Measurements from ENCODE around the gene ZMIZ2.
A peak's percentile ranks its signal among the peaks of the same experiment; 100 is the strongest.
"Not testable (repeated sequence)": the region's sequence is repeated elsewhere in the genome, so short reads cannot be mapped to it uniquely, and the experiment has no call there.

Gene ZMIZ2

GRCh38 chr7:44748045-44748947 is at the start of gene ZMIZ2:
ZMIZ2 (plus strand) TSS chr7:44748847; CDS start chr7:44756250, 7,403 bp downstream.
- peak within 1 kb of the TSS; percentile 91 for H3K27ac ChIP-seq
- peak within 1 kb of the TSS; percentile 76 for H3K4me3 ChIP-seq (ENCODE audit: low read depth, low read length)
- DNase-seq, result peak; percentile 75
- H3K36me3 ChIP-seq (replicated peaks), result no peaks in the 10 kb centered on the region
- H3K27me3 ChIP-seq (replicated peaks), result no peaks in the 10 kb centered on the region
- no peak for TF ChIP-seq CTCF (IDR thresholded peaks at IDR 0.05; ENCODE audit: low read depth, low read length, missing control alignments)
- in situ Hi-C loops (cut with HindIII; ENCODE audit: low pct_ligation_motif_present, low sequenced_read_pairs), result no loop called here

DNA sequence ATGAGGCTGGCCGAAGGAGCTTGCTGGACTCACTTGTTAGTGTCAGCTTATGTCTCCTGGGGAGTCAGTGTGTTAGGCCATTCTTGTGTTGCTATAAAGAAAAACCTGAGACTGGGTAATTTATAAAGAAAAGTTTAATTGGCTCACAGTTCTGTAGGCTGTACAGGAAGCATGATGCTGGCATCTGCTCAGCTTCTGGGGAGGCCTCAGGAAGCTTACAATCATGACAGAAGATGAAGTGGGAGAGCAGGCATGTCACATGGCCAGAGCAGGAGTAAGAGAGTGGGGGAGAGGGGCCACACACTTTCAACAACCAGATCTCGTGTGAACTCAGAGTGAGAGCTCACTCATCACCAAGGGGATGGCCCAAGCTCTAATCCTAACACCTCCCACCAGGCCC is 49.0 kb upstream of the ZMIZ2 start:
- H3K36me3 ChIP-seq (replicated peaks), result peaks cover 56% of the 10 kb centered on the region
- DNase-seq; H3K27me3 ChIP-seq (replicated peaks); in situ Hi-C loops (cut with HindIII; ENCODE audit: low pct_ligation_motif_present, low sequenced_read_pairs); H3K4me3 ChIP-seq (ENCODE audit: low read depth, low read length); H3K27ac ChIP-seq: not testable (repeated sequence)

- no peak for DNase-seq
- in situ Hi-C loops (cut with HindIII; ENCODE audit: low pct_ligation_motif_present, low sequenced_read_pairs), result no loop called here
- no peak overlapping the region for H3K27ac ChIP-seq
- no peak for TF ChIP-seq CTCF (IDR thresholded peaks at IDR 0.05; ENCODE audit: low read depth, low read length, missing control alignments)
- no peaks in the 10 kb centered on the region for H3K27me3 ChIP-seq (replicated peaks)
- H3K36me3 ChIP-seq (replicated peaks), result peaks cover 54% of the 10 kb centered on the region
- no peak overlapping the region for H3K4me3 ChIP-seq (ENCODE audit: low read depth, low read length)
Measured at GRCh38 chr7:44700322-44700721, 48.3 kb upstream of the ZMIZ2 start.

DNA sequence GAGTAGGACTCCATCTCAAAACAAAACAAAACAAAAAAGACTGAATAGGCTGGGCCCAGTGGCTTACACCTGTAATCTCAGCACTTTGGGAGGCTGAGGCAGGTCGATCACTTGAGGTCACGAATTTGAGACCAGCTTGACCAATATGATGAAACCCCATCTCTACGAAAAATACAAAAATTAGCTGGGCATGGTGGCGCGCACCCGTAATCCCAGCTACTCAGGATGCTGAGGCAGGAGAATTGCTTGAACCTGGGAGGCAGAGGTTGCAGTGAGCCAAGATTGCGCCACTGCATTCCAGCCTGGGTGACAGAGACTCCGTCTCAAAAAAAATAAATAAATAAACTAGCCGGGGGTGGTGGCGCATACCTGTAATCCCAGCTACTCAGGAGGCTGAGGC is 45.3 kb upstream of the ZMIZ2 start:
- H3K27me3 ChIP-seq (replicated peaks); in situ Hi-C loops (cut with HindIII; ENCODE audit: low pct_ligation_motif_present, low sequenced_read_pairs); H3K4me3 ChIP-seq (ENCODE audit: low read depth, low read length); H3K27ac ChIP-seq; DNase-seq: not testable (repeated sequence)
- H3K36me3 ChIP-seq (replicated peaks), result peaks cover 39% of the 10 kb centered on the region

DNA sequence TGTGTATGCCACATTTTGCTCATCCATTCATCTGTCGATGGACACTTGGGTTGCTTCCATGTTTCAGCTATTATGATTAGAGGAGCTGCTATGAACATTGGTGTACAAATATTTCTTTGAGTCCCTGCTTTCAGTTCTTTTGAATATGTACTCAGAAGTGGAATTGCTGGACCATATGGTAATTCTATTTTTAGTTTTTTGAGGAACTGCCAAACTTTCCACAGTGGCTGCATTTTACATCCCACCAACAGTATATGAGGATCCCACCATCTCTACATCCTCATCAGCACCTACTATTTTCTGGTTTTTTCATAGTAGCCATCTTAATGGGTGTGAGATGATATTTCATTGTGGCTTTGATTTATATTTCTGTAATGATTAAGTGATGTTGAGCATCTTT is 44.7 kb upstream of the ZMIZ2 start:
- no peak for TF ChIP-seq CTCF (IDR thresholded peaks at IDR 0.05; ENCODE audit: low read depth, low read length, missing control alignments)
- in situ Hi-C loops (cut with HindIII; ENCODE audit: low pct_ligation_motif_present, low sequenced_read_pairs), result no loop called here
- no peak overlapping the region for H3K4me3 ChIP-seq (ENCODE audit: low read depth, low read length)
- DNase-seq, result no peak
- no peaks in the 10 kb centered on the region for H3K27me3 ChIP-seq (replicated peaks)
- no peak overlapping the region for H3K27ac ChIP-seq
- H3K36me3 ChIP-seq (replicated peaks), result peaks cover 37% of the 10 kb centered on the region

GRCh38 chr7:44705434-44705833 is 43.2 kb upstream of the ZMIZ2 start:
- in situ Hi-C loops (cut with HindIII; ENCODE audit: low pct_ligation_motif_present, low sequenced_read_pairs), result no loop called here
- Histone ChIP-seq H3K27ac (no peak overlapping the region), H3K4me3 (ENCODE audit: low read depth, low read length) (no peak overlapping the region), H3K36me3 (replicated peaks) (peaks cover 34% of the 10 kb centered on the region), H3K27me3 (replicated peaks) (no peaks in the 10 kb centered on the region)
- no peak for TF ChIP-seq CTCF (IDR thresholded peaks at IDR 0.05; ENCODE audit: low read depth, low read length, missing control alignments)
- DNase-seq, result no peak
